Hepatocyte (in vitro differentiated cells): ENCODE measurements around the gene CDKL4. TPM values are rescaled to one million over a fixed set of nuclear protein-coding genes. Genes with fewer than 3 reads are reported as not detected.
"Not testable (repeated sequence)": the region's sequence is repeated elsewhere in the genome, so short reads cannot be mapped to it uniquely, and the experiment has no call there.

Source experiments
- DNase-seq: peaks from one replicate; pipeline ENCODE4 v3.0.0-alpha.2; 2016; ENCODE audit warnings: low spot score
- H2AFZ ChIP-seq: fragments of 200-600 bp; sonication (generic); 2 replicates; pipeline ENCODE4 v1.6.0; 2016; ENCODE audit warnings: antibody characterized with exemption, mild to moderate bottlenecking
- H3K27ac ChIP-seq: fragments of 200-600 bp; sonication (generic); 2 replicates; pipeline ENCODE4 v1.5.1; 2016; ENCODE audit warnings: mild to moderate bottlenecking
- H3K27me3 ChIP-seq: fragments of 200-600 bp; sonication (generic); 2 replicates; pipeline ENCODE4 v1.6.1; 2016
- H3K36me3 ChIP-seq: fragments of 200-600 bp; sonication (generic); replicated peaks from 2 replicates; pipeline ENCODE4 v1.5.1; 2016; ENCODE audit warnings: low read depth; ENCODE audit not compliant: insufficient read depth
- H3K4me1 ChIP-seq: fragments of 200-600 bp; sonication (generic); 2 replicates; pipeline ENCODE4 v1.5.1; 2016; ENCODE audit warnings: mild to moderate bottlenecking, moderate library complexity; ENCODE audit not compliant: insufficient read depth
- H3K4me2 ChIP-seq: fragments of 200-600 bp; sonication (generic); 2 replicates; pipeline ENCODE4 v1.6.0; 2016
- H3K4me3 ChIP-seq: fragments of 200-600 bp; sonication (generic); 2 replicates; pipeline ENCODE4 v1.5.1; 2016; ENCODE audit warnings: mild to moderate bottlenecking
- H3K79me2 ChIP-seq: fragments of 200-600 bp; sonication (generic); 2 replicates; pipeline ENCODE4 v1.6.0; 2017; ENCODE audit warnings: mild to moderate bottlenecking
- H3K9me2 ChIP-seq: fragments of 200-600 bp; sonication (generic); replicated peaks from 2 replicates; pipeline ENCODE4 v1.6.0; 2017; ENCODE audit warnings: mild to moderate bottlenecking; ENCODE audit not compliant: insufficient read depth
- H3K9me3 ChIP-seq: fragments of 200-600 bp; sonication (generic); 2 replicates; pipeline ENCODE4 v1.5.1; 2016; ENCODE audit warnings: low read depth, mild to moderate bottlenecking
- H4K20me1 ChIP-seq: fragments of 200-600 bp; sonication (generic); 2 replicates; pipeline ENCODE4 v1.6.0; 2016; ENCODE audit warnings: mild to moderate bottlenecking; ENCODE audit not compliant: insufficient read depth, poor library complexity, severe bottlenecking
- CTCF ChIP-seq: fragments of 200-600 bp; sonication (generic); IDR thresholded peaks from 2 replicates; pipeline ENCODE4 v1.5.1; 2016; ENCODE audit warnings: antibody characterized with exemption, mild to moderate bottlenecking; ENCODE audit not compliant: poor library complexity
- EZH2 ChIP-seq: fragments of 200-600 bp; sonication (generic); IDR thresholded peaks from 2 replicates; pipeline ENCODE4 v1.6.1; 2016; ENCODE audit warnings: antibody characterized with exemption, mild to moderate bottlenecking, borderline replicate concordance
- EZH2phosphoT487 ChIP-seq: fragments of 200-600 bp; sonication (generic); IDR thresholded peaks from one replicate; pipeline ENCODE4 v1.6.1; 2018; ENCODE audit warnings: antibody characterized with exemption, mild to moderate bottlenecking, low read depth, moderate library complexity; ENCODE audit not compliant: unreplicated experiment, severe bottlenecking
- WGBS: methylation state at CpG from one replicate; pipeline ENCODE4 v1.1.6; 2016; ENCODE audit warnings: low lambda C conversion rate; ENCODE audit errors: missing lambda C conversion rate; 5-methylcytosine and 5-hydroxymethylcytosine counted together
- polyA plus RNA-seq: library from polyadenylated mRNA; unstranded; fragments of >200 nt; fragmentation: Nextera tagmentation; extraction: Ambion mirVana; gene quantifications from 2 replicates; pipeline ENCODE4 v1.2.1, GENCODE V29; 2016
- total RNA-seq: library from RNA; depleted of rRNA; stranded (reverse); fragments of >200 nt; gene quantifications from 2 replicates; pipeline ENCODE4 v1.2.3, GENCODE V29; 2014

Gene CDKL4
- total and polyA plus RNA-seq, 2 experiments from 2014 or later: 0.10 to 0.35 TPM

DNA sequence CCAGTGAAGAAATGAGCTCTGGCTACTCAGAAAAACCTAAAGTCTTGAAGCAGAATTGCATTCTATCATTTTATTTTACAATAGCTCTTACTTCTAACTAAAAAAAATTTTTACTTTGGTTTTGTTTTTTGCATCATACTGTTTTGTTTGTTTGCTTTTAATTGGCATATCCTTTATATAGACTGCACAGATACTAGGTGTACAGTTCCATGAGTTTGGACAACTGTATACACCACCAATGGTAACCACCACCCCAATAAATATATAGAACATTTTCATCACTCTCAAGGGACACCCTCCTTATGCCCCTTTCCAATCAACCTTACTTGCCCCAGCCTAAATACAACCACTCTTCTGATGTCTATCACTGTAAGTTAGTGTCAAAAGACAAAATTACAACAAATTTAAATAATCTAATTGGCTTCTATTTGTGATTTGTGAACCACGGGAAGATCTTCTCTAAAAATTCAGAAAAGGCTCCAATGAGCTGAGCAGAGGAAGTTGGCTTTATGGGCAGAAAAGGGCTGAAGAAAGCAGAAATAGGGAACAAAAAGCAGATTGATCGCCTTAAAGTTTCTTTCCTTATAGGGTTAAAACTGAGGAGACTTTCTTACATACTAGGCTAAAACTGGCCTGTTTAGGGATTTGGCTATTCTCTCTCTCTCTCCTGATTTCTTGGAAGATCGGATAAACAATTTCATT lies 100.7 kb downstream of the CDKL4 start:
- H3K4me1 ChIP-seq: peaks cover 7% of the 10 kb centered on the region
- 90% methylated on average over 3 of the region's 3 CpGs for WGBS
- no peak for DNase-seq

DNA sequence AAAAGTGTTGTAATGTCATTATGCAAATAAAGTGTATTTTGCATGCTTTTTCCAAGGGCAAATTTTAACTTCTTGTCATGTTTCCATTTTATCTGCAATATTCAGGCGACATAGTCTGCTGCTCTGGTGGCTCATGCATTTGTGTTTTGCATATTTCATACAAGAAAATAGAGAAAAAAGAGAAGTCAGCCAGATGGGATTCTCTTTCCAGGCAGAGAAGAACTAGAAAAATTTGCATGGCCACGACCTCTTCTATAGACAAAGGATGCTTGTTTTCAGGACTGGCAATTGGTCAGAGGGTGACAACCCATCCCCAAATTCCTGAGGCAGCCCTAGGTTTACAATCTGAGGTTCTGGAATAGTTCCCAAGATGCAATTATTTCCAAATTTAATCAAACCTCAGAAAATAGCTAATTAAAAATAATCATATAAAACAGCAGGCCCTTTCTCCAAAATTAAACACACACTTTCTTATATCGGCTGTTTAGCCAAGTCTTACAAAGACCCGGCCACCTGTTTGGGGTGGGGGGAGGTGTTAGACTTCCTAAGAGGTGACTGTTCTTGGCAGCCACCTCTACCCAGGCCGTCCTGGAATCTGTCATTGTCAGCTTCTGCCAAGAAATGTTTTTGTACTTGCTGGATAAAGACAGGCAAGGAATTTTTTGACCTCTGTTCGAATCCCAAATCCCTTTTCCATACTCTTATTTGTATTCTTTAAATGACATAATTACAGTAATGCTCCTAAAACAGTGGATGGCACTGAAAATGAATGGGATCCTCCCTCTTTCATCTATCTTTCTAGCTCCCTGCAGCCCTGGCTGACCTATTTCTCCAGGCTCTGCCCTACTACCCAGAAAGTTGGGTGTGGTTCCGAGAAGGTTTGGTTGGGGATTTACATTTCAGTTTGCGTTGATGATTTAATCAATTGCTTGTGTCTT lies 102.2 kb downstream of the CDKL4 start:
- Histone ChIP-seq H3K9me2 (no peaks in the 10 kb centered on the region), H3K4me3 (no peak overlapping the region), H3K36me3 (no peaks in the 10 kb centered on the region), H3K27me3 (no peaks in the 10 kb centered on the region), H2AFZ (no peak overlapping the region), H4K20me1 (no peaks in the 10 kb centered on the region), H3K9me3 (no peaks in the 10 kb centered on the region), H3K4me2 (no peak overlapping the region), H3K27ac (no peak overlapping the region), H3K79me2 (no peaks in the 10 kb centered on the region), H3K4me1 (peaks cover 7% of the 10 kb centered on the region)
- TF ChIP-seq EZH2 (no peak), CTCF (no peak), EZH2phosphoT487 (no peak)
- DNase-seq: no peak
- WGBS: 65% methylated on average over 8 of the region's 8 CpGs

More for the DNA sequence above, 100.7 kb downstream of the CDKL4 start:
- H3K27ac ChIP-seq: no peak overlapping the region
- no peaks in the 10 kb centered on the region for H3K9me3 ChIP-seq
- no peak overlapping the region for H2AFZ ChIP-seq
- no peak for TF ChIP-seq EZH2
- TF ChIP-seq EZH2phosphoT487: no peak
- no peak for TF ChIP-seq CTCF
- no peaks in the 10 kb centered on the region for H3K27me3 ChIP-seq
- H3K4me3 ChIP-seq: no peak overlapping the region
- no peak overlapping the region for H3K4me2 ChIP-seq
- no peaks in the 10 kb centered on the region for H3K36me3 ChIP-seq
- no peaks in the 10 kb centered on the region for H3K79me2 ChIP-seq
- no peaks in the 10 kb centered on the region for H3K9me2 ChIP-seq
- H4K20me1 ChIP-seq: no peaks in the 10 kb centered on the region

GRCh38 chr2:39140948-39141333 lies 102.8 kb downstream of the CDKL4 start:
- H3K79me2 ChIP-seq, DNase-seq: not testable (repeated sequence)

GRCh38 chr2:39140322-39140847 lies 103.4 kb downstream of the CDKL4 start:
- Histone ChIP-seq H2AFZ (no peak overlapping the region), H3K4me2 (no peak overlapping the region), H4K20me1 (no peaks in the 10 kb centered on the region), H3K27ac (peak overlapping the region; percentile 4), H3K4me1 (peaks cover 7% of the 10 kb centered on the region), H3K9me2 (no peaks in the 10 kb centered on the region), H3K9me3 (no peaks in the 10 kb centered on the region), H3K36me3 (no peaks in the 10 kb centered on the region), H3K4me3 (no peak overlapping the region), H3K79me2 (no peaks in the 10 kb centered on the region), H3K27me3 (no peaks in the 10 kb centered on the region)
- TF ChIP-seq EZH2 (no peak), CTCF (no peak), EZH2phosphoT487 (no peak)
- 58% methylated on average over 3 of the region's 3 CpGs for WGBS
- no peak for DNase-seq

More at GRCh38 chr2:39140948-39141333, 102.8 kb downstream of the CDKL4 start:
- not testable (repeated sequence) for H3K9me3 ChIP-seq, H3K27me3 ChIP-seq, H3K9me2 ChIP-seq, H3K4me1 ChIP-seq, H3K4me2 ChIP-seq, H4K20me1 ChIP-seq, H3K27ac ChIP-seq, H3K36me3 ChIP-seq, H3K4me3 ChIP-seq, H2AFZ ChIP-seq
- 91% methylated on average over 7 of the region's 7 CpGs for WGBS
